DOHH2 (cell line): ENCODE data around the gene HAUS3.

Experiments used
- EZH2phosphoT487 ChIP-seq: fragments of 200-600 bp; sonication (generic); IDR thresholded peaks from 2 replicates; pipeline ENCODE4 v1.6.1; 2017; ENCODE audit warnings: borderline replicate concordance, mild to moderate bottlenecking, antibody characterized with exemption, low read length, moderate library complexity, mixed read lengths
- TF ChIP-seq, protein P1 (sequence below): fragments of 200-600 bp; sonication (generic); IDR thresholded peaks from one replicate; pipeline ENCODE4 v1.5.1; 2014; ENCODE audit warnings: antibody characterized with exemption, mild to moderate bottlenecking, low read depth, low read length; ENCODE audit not compliant: poor library complexity, severe bottlenecking

DNA sequence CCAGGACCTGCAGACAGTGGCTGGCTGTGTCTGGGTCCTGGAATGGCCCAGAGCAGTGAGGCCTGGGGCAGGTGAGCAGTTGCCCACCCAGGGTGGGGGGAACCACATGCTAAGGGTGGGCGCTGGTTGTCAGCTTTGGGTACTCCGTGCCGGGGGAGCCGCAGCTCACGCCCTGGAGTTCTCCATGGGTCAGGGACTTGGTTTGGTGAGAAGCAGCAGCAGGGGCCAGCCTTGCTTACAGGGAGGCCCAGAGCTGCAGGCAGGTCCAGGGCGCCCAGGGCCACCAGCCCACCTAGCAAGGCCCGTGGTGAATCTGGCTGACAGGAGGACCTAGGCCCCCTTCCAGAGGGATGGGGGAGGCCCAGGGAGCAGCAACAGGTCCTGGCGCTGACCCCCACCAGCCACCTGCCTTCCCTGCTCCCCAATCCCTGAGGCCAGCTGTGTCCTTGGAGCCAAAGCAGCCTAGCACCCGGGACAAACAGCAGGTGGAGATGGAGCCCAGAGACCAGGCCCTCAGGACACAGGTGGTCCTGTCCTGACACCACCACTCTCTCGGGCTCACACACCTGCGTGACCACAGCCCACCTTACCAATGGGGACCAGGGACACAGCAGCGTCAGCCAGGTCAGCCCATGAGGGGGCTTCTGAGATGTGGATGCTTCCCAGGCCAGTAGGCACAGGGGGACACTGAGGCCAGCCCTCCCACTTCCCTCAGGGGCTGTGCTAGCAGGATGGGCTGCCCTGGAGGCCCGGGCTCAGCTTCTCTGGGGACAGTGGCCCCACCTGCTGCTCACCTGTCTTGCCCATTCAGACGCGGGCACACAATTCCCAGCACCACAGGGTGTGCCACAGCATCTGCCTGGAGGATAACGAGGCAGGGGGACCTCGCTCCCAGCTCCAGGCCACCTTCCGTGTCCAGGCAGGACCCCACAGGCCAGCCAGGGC, 16.4 kb upstream of the HAUS3 start:
- TF ChIP-seq, protein P1, sequence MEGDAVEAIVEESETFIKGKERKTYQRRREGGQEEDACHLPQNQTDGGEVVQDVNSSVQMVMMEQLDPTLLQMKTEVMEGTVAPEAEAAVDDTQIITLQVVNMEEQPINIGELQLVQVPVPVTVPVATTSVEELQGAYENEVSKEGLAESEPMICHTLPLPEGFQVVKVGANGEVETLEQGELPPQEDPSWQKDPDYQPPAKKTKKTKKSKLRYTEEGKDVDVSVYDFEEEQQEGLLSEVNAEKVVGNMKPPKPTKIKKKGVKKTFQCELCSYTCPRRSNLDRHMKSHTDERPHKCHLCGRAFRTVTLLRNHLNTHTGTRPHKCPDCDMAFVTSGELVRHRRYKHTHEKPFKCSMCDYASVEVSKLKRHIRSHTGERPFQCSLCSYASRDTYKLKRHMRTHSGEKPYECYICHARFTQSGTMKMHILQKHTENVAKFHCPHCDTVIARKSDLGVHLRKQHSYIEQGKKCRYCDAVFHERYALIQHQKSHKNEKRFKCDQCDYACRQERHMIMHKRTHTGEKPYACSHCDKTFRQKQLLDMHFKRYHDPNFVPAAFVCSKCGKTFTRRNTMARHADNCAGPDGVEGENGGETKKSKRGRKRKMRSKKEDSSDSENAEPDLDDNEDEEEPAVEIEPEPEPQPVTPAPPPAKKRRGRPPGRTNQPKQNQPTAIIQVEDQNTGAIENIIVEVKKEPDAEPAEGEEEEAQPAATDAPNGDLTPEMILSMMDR, result no peak
- no peak for TF ChIP-seq EZH2phosphoT487
